SU-DHL-6 (cell line): ENCODE data around the gene HSPA5.

Experiments used
- H2AFZ ChIP-seq: fragments of 200-600 bp; sonication (generic); 2 replicates; pipeline ENCODE4 v1.6.1; 2014; ENCODE audit warnings: low read depth, mild to moderate bottlenecking, moderate library complexity, mixed read lengths, antibody characterized with exemption, low read length; ENCODE audit not compliant: severe bottlenecking
- H3F3A ChIP-seq: fragments of 200-600 bp; shearing (Covaris generic); 2 replicates; pipeline ENCODE4 v1.6.0; 2016; ENCODE audit warnings: antibody characterized with exemption, mild to moderate bottlenecking; ENCODE audit not compliant: insufficient read depth
- H3K27ac ChIP-seq: fragments of 200-600 bp; sonication (generic); 2 replicates; pipeline ENCODE4 v1.5.1; 2016; ENCODE audit warnings: low read depth, mild to moderate bottlenecking, low read length, moderate library complexity, mixed read lengths
- H3K27me3 ChIP-seq: fragments of 200-600 bp; sonication (generic), shearing (Covaris generic); 2 replicates; pipeline ENCODE4 v1.6.0; 2014; ENCODE audit warnings: mild to moderate bottlenecking, low read length
- H3K36me3 ChIP-seq: fragments of 200-600 bp; sonication (generic); 2 replicates; pipeline ENCODE4 v1.6.1; 2014; ENCODE audit warnings: mild to moderate bottlenecking, low read length, mixed read lengths
- H3K4me2 ChIP-seq: fragments of 300-600, 200-600 bp; shearing (Covaris generic), sonication (generic); 2 replicates; pipeline ENCODE4 v1.6.0; 2014; ENCODE audit warnings: low read length, low read depth, mild to moderate bottlenecking; ENCODE audit not compliant: poor library complexity, severe bottlenecking
- H3K4me3 ChIP-seq: fragments of 200-600 bp; sonication (generic); 2 replicates; pipeline ENCODE4 v1.5.1; 2014; ENCODE audit warnings: antibody characterized with exemption, low read length, mild to moderate bottlenecking, mixed read lengths; ENCODE audit not compliant: insufficient read depth, poor library complexity, severe bottlenecking
- H3K79me2 ChIP-seq: fragments of 200-600 bp; sonication (generic); 2 replicates; pipeline ENCODE4 v1.6.1; 2014; ENCODE audit warnings: mild to moderate bottlenecking, low read length, moderate library complexity; ENCODE audit not compliant: insufficient read depth
- H3K9ac ChIP-seq: fragments of 200-600 bp; sonication (generic); 2 replicates; pipeline ENCODE4 v1.7.0; 2014; ENCODE audit warnings: mild to moderate bottlenecking, low read length
- H3K9me2 ChIP-seq: fragments of 200-600 bp; sonication (generic); replicated peaks from 2 replicates; pipeline ENCODE4 v1.6.1; 2014; ENCODE audit warnings: low read length; ENCODE audit not compliant: insufficient read depth
- H3K9me3 ChIP-seq: fragments of 200-600 bp; sonication (generic); 2 replicates; pipeline ENCODE4 v1.6.1; 2014; ENCODE audit warnings: low read length, mixed read lengths; ENCODE audit not compliant: insufficient read depth
- H4K20me1 ChIP-seq: fragments of 200-600 bp; sonication (generic); 2 replicates; pipeline ENCODE4 v1.6.1; 2014; ENCODE audit warnings: low read depth, mild to moderate bottlenecking, antibody characterized with exemption, low read length, moderate library complexity, mixed read lengths
- EZH2phosphoT487 ChIP-seq: fragments of 200-600 bp; sonication (generic), shearing (Covaris generic); conservative IDR thresholded peaks from 2 replicates; pipeline ENCODE4 v1.6.1; 2018; ENCODE audit warnings: mild to moderate bottlenecking, antibody characterized with exemption, low read length, moderate library complexity, mixed read lengths
- TF ChIP-seq, protein P1 (sequence below): fragments of 200-600 bp; sonication (generic); IDR thresholded peaks from one replicate; pipeline ENCODE4 v1.5.1; 2017; ENCODE audit warnings: antibody characterized with exemption, mild to moderate bottlenecking, low read length, moderate library complexity; ENCODE audit not compliant: insufficient read depth, poor library complexity, severe bottlenecking

HSPA5 gene

DNA sequence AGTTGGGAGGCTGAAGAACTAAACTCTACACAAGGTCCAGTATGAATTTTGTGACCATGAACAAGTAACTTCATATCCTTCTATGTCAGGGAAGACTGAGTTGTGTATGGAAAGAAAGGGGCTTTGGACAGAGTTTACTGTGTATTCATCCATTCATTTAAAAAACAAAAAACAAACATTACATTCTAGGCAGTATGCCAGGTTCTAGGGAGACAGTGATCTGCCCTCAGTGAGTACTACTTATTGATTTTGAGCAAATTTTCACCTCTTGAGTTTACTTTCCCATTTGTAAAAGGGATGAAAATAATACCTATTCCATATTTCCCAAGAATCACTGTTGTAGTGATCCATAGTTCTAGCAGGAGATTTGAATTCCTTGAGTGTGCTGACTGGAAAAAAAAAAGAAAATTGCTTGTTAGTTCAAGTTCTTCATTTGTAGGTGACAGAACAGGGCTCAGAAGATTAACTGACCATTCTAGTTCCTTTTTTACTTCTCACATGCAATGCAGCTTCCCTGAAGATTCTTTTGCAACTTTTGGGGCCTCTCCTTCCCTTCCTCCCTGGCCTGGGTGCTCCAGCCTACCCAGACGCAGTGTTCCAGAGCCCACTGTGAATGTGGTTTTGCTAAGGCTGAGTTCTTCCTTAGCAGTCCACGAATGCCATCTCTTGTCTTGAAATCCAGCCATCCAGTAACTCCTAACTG lies 17.8 kb upstream of the HSPA5 start:
- Histone ChIP-seq H3K27me3 (no peaks in the 10 kb centered on the region), H3K4me2 (no peak overlapping the region), H4K20me1 (no peaks in the 10 kb centered on the region), H3K79me2 (peaks cover 23% of the 10 kb centered on the region), H3K36me3 (no peaks in the 10 kb centered on the region), H3K27ac (no peak overlapping the region), H2AFZ (no peak overlapping the region), H3K9ac (no peak overlapping the region), H3K4me3 (no peak overlapping the region), H3K9me2 (no peaks in the 10 kb centered on the region), H3K9me3 (no peaks in the 10 kb centered on the region), H3F3A (0 out of 2 replicates have a peak, but pooled peaks cover 9% of the 10 kb centered on the region)
- TF ChIP-seq, protein P1, sequence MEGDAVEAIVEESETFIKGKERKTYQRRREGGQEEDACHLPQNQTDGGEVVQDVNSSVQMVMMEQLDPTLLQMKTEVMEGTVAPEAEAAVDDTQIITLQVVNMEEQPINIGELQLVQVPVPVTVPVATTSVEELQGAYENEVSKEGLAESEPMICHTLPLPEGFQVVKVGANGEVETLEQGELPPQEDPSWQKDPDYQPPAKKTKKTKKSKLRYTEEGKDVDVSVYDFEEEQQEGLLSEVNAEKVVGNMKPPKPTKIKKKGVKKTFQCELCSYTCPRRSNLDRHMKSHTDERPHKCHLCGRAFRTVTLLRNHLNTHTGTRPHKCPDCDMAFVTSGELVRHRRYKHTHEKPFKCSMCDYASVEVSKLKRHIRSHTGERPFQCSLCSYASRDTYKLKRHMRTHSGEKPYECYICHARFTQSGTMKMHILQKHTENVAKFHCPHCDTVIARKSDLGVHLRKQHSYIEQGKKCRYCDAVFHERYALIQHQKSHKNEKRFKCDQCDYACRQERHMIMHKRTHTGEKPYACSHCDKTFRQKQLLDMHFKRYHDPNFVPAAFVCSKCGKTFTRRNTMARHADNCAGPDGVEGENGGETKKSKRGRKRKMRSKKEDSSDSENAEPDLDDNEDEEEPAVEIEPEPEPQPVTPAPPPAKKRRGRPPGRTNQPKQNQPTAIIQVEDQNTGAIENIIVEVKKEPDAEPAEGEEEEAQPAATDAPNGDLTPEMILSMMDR, result no peak
- TF ChIP-seq EZH2phosphoT487, result no peak

DNA sequence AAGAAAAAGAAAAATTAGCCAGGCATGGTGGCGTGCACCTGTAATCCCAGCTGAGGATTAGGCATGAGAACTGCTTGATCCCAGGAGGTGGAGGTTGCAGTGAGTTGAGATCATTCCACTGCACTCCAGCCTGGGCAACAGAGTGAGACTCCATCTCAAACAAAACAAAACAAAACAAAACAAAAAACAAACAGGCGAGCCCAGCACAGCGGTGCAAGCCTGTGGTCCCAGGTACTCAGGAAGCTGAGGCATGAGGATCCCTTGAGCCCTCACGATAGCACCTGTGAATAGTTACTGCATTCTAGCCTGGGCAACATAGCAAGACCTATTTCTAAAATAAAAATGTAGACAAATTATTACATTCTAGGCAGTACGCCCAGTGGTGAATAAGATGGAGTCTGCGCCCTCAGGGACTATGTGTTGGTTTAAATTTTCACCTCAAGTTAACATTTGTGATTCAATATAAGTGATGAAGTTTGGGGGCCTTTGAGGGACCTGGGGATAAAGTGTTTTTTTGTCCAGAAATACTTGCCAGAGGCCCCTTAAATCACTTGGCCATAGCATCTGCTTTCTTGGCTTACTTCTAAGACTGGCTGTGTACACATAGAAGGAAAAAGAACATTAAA lies 17.1 kb upstream of the HSPA5 start:
- H3K4me2 ChIP-seq, result no peak overlapping the region

DNA sequence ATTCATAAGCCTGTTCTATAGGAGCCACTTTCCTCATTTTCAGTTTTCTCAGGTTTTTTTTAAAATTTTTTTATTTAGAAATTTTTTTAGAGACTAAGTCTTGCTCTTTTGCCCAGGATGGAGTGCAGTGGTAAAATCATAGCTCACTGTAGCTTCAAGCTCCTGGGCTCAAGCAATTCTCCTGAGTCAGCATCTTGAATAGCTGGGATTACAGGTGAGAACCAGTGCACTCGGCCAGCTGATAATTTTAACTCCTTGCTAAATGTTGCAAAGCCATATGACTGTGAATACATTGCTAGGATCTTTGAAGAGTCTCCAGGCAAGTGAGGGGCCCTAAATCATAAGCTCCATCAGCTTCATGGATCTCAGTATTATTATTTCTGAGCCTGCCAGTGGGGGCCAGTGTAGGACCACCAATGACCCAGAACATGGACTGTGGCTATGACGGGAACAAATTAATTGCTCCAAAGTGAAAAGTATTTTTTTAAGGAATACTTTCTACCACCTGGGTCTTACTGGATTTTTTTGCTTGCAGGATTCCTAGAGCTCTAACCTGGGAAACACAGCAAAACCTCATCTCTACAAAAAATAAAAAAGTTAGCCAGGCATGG lies 14.7 kb upstream of the HSPA5 start:
- H3K27me3 ChIP-seq, result no peaks in the 10 kb centered on the region
- no peaks in the 10 kb centered on the region for H3K9me2 ChIP-seq
- no peak overlapping the region for H3K27ac ChIP-seq
- H3K79me2 ChIP-seq, result no peaks in the 10 kb centered on the region
- H2AFZ ChIP-seq, result no peak overlapping the region
- no peaks in the 10 kb centered on the region for H3K9me3 ChIP-seq
- no peaks in the 10 kb centered on the region for H3K36me3 ChIP-seq
- H3F3A ChIP-seq, result 0 out of 2 replicates have a peak, but pooled peaks cover 8% of the 10 kb centered on the region
- H4K20me1 ChIP-seq, result no peaks in the 10 kb centered on the region
- no peak overlapping the region for H3K9ac ChIP-seq
- no peak overlapping the region for H3K4me3 ChIP-seq
- H3K4me2 ChIP-seq, result no peak overlapping the region
- no peak for TF ChIP-seq EZH2phosphoT487
- TF ChIP-seq, protein P1, result peak; percentile 28

More for the DNA sequence above, 17.1 kb upstream of the HSPA5 start:
- Histone ChIP-seq H4K20me1 (no peaks in the 10 kb centered on the region), H3K9ac (no peak overlapping the region), H3K4me3 (no peak overlapping the region), H3K79me2 (peaks cover 16% of the 10 kb centered on the region), H3K27me3 (no peaks in the 10 kb centered on the region), H3K36me3 (no peaks in the 10 kb centered on the region), H3K9me3 (no peaks in the 10 kb centered on the region), H3F3A (0 out of 2 replicates have a peak, but pooled peaks cover 9% of the 10 kb centered on the region), H3K9me2 (no peaks in the 10 kb centered on the region), H3K27ac (no peak overlapping the region), H2AFZ (no peak overlapping the region)
- TF ChIP-seq EZH2phosphoT487, result no peak
- TF ChIP-seq, protein P1, result no peak
